ENCODE data around the gene EML2.
"Not testable (repeated sequence)": the region's sequence is repeated elsewhere in the genome, so short reads cannot be mapped to it uniquely, and the experiment has no call there.

Gene EML2

DNA sequence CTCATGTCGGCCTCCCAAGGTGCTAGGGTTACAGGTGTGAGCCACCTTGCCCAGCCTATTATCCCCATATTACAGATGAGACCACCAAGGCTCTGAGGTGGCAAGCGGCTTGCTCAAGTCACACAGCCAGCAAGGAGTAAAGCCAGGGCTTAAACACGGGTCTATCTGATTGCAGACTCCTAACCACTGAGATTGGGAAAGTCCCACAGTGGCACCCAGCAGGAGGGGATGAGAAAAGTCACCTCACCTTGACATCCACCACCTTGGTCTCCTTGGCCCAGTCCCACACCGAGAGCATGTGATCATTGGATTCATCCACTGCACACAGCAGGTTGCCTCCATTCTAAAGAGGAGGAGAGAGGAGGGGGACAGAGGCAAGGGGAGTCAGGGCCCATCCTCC, 9.5 kb downstream of the EML2 start:
- intact Hi-C loops (cut with DNase I), result no loop called here
- DNase-seq, result no peak

- DNase-seq; intact Hi-C loops (cut with DNase I): not testable (repeated sequence)
Observed at GRCh38 chr19:45628219-45628618, 11.0 kb downstream of the EML2 start.

DNA sequence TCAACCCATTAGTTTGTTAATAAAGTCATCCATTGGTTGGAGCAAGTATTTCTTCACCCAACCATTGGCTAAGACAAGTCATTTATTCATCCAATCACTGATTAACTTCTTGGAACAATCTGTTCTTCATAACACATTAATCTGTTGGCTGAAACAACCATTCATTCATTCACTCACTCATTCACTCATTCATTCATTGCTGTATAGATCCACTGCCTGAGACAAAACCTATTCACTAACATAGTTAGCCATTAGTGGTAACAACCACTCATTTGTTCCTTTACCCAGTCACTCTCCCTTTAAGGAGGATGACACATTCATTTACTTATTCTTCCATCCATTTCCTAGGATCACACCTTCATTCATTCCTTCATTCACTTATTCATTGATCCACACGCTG, 15.2 kb downstream of the EML2 start:
- intact Hi-C loops (cut with DNase I), result no loop called here
- no peak for DNase-seq

DNA sequence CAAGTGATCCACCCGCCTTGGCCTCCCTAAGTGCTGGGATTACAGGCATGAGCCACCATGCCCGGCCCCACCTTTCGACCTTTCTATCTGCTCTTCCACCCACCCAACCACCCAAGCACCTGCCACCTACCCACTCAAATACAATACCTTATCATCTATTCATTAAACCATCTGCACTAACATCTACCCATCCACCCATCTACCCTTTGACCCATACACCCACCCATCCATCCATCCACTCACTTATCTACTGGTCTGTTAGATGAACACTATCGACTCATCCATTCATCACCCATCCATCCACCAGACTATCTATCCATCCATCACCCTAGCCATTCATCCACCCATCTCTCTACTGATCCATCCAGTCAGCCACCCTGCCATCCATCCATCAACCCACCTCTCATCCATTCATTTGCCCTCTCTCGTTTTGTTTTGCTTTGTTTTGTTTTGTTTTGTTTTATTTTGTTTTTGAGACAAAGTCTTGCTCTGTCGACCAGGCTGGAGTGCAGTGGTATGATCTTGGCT, 17.2 kb downstream of the EML2 start:
- intact Hi-C loops (cut with DNase I), result no loop called here
- DNase-seq, result no peak

GRCh38 chr19:45621389-45621788, 17.8 kb downstream of the EML2 start:
- intact Hi-C loops (cut with DNase I), result no loop called here
- no peak for DNase-seq

GRCh38 chr19:45616704-45617017, 22.5 kb downstream of the EML2 start:
- no peak for DNase-seq
- intact Hi-C loops (cut with DNase I), result no loop called here

GRCh38 chr19:45615795-45616703, 23.1 kb downstream of the EML2 start:
- peak in 17 of 42 donors; percentile 7 to 61 (median 19) for DNase-seq
- intact Hi-C loops (cut with DNase I), result no loop called here

- DNase-seq; intact Hi-C loops (cut with DNase I): not testable (repeated sequence)
Observed at GRCh38 chr19:45615056-45615455, 24.1 kb downstream of the EML2 start.

GRCh38 chr19:45613926-45614725, 25.1 kb downstream of the EML2 start:
- DNase-seq, result peak in 10 of 42 donors; percentile 6 to 66 (median 33)
- intact Hi-C loops (cut with DNase I), result no loop called here

DNA sequence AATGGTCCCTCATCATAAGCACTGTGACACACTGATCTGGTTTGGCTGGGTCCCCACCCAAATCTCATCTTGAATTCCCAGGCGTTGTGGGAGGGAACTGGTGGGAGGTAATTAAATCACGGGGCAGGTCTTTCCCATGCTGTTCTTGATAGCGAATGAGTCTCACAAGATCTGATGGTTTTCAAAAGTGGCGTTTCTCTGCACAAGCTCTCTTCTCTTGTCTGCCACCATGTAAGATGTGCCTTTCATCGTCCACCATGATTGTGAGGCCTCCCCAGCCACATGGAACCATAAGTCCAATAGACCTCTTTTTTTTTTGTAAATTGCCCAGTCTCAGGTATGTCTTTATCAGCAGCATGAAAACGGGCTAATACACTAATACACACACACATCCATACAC, 30.2 kb downstream of the EML2 start:
- intact Hi-C loops (cut with DNase I), result loop anchor here (5.0 kb wide), 1 partner anchor 73 kb away; no protein-coding TSS in a partner anchor
- DNase-seq, result no peak

GRCh38 chr19:45607071-45608029, 31.8 kb downstream of the EML2 start:
- peak; percentile 35 to 86 (median 68) for DNase-seq
- intact Hi-C loops (cut with DNase I), result loop anchor here (5.0 kb wide), 1 partner anchor 75 kb away; no protein-coding TSS in a partner anchor

DNA sequence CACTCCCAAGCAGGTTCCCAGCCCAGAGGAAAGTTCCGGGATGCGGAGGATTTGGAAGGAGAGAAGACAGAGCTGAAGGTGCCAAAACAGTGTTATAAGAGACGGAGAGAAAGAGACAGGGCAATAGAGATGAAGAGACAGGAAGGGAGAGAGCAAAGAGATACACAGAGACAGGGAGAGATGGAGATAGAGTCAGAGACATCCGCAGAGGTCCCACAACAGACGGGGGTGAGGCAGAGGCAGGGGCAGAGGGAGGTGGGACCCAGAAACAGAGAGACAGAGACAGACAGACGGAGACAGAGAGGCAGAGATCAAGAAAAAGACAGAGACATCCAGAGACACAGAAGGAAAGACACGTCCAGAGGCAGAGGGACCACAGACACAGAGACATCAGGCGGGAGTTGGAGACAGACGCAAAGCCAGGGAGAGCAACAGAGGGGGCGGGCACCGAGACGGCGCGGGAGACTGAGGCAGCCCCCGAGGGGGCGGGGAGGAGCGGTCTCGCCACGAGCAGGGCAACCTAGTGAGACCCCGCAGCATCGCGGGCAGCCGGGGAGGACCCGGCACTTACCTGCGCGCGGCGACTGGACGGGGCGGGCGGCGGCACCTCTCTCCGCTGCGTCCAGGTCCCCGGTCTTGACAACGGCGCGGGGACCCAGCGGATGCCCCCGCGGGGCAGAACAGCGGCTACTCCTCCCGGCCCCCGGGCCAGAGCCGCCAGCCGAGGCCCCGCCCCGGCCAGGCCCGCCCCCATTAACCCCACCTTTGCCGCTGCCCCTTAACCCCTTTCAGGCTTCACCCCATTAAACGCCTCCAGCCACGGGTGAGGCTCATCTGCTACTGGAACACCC, 37.4 kb downstream of the EML2 start, which contains the start of gene GPR4:
Gene GPR4 (minus strand): TSS at position 689 of the 851 bp plus-strand sequence. CDS start 10,346 bp downstream, outside the sequence.
- intact Hi-C loops (cut with DNase I), result no loop called here

DNA sequence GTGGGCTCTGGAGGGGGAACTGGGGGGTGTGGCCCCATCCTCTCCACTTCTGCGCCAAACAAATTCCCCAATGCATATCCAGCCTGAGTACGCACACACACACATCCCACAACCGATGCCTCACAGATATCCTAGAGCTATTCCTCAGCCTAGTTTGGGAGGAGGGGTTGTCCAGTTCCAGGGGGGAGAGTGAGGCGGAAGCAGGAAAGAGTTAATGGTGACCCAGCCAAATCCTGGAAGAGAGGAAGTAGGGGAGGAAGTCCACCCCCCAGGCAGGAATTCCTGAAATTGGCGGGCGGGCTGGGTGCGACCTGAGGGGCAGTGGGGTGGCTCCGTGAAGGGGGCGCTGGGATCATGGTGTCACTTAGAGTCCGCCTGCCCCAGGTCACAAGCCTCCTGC, 38.1 kb downstream of the EML2 start:
- intact Hi-C loops (cut with DNase I), result no loop called here
- DNase-seq, result no peak

More for the DNA sequence above, 37.4 kb downstream of the EML2 start, which contains the start of gene GPR4:
- DNase-seq, result no peak

DNA sequence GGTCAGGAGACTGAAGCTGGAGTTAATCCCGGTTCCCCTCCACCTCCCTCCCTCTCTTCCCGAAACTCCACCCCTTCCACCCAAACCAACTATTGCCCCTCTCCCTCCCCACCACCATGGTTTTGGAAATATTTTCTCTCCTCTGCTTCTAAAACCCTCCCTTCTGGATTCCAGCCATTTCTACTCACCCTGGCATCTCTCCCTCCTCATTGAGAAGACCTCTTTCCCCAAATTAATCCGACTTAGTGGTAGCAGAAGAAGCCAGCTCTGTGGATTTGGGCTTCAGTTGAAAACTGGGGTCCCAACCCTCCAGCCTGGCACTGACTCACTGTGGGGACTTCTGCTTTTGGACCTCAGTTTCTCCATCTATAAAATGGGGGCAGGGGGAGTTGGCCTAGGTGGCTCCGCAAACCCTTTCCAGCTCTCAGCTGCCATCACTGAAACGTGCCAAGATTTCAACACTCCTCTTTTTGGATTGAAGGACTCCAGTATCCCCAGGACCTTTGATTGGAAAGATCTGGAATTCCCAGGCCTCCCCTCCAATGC, 38.8 kb downstream of the EML2 start:
- no peak for DNase-seq
- intact Hi-C loops (cut with DNase I), result no loop called here

DNA sequence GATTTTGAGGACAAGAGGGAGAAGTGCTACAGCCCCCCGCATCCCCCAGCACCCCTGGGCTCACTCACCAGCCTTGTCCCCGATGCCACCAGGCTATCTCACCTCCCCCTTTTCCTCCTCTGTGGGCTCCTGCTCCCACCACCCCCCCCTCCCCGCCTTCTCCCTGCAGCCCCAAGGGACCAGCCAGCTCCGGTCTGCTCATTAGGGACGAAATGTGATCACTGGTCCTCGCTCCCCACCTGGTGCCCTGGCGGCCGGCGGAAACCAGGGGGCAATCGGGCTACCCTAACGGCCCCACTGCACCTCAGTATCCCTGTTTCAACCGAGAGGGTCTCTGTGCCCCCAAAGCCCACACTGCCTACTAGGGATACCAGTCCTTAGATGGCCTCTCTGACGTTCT, 39.9 kb downstream of the EML2 start:
- intact Hi-C loops (cut with DNase I), result no loop called here
- no peak for DNase-seq

GRCh38 chr19:45598267-45599001, 40.8 kb downstream of the EML2 start:
- intact Hi-C loops (cut with DNase I), result no loop called here
- no peak for DNase-seq
